ENCODE results near the gene TANGO6.

DNA sequence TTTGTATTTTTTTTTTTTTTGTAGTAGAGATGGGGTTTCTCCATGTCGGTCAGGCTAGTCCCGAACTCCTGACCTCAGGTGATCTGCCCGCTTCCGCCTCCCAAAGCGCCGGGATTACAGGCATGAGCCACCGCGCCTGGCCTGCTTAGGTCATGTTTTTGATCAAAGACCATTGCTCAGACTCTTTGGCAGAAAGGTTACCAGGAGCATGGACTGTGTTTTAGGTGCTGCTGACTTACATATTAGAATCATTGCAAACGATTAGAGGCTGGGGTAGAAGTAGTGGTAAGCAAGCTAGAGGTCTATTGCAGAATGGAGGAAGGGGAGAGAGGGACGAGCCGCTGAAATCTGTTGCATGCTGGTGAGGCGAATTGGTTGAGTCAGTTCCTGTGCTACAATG, 79.8 kb downstream of the TANGO6 start:
- TF ChIP-seq CTCF (IDR thresholded peaks at IDR 0.05), result no peak
- no peak for TF ChIP-seq POLR2A (IDR thresholded peaks at IDR 0.05)
- no peak for TF ChIP-seq EP300 (IDR thresholded peaks at IDR 0.05)

Data from ovary (tissue), 3 donors.